ENCODE data around the gene CYBA.
"Not testable (repeated sequence)": the region's sequence is repeated elsewhere in the genome, so short reads cannot be mapped to it uniquely, and the experiment has no call there.

Gene CYBA

GRCh38 chr16:88686062-88686438, 35.2 kb upstream of the CYBA start:
- DNase-seq, result no peak

- peak; percentile 81 to 82 for DNase-seq
These were observed 34.6 kb upstream of the CYBA start for GRCh38 chr16:88685156-88686061.

GRCh38 chr16:88684569-88685155, 33.8 kb upstream of the CYBA start:
- peak in 1 of 2 experiments; percentile 15 for DNase-seq

GRCh38 chr16:88681709-88682451, 31.0 kb upstream of the CYBA start:
- peak; percentile 83 to 86 for DNase-seq

- peak; percentile 62 to 70 for DNase-seq
These were observed 30.3 kb upstream of the CYBA start for GRCh38 chr16:88681084-88681680.

- no peak for DNase-seq
These were observed 29.8 kb upstream of the CYBA start for GRCh38 chr16:88680554-88681083.

GRCh38 chr16:88678224-88678979, 27.5 kb upstream of the CYBA start:
- no peak for DNase-seq

GRCh38 chr16:88677721-88678120, 26.9 kb upstream of the CYBA start:
- no peak for DNase-seq

GRCh38 chr16:88676502-88677242, 25.8 kb upstream of the CYBA start:
- DNase-seq, result no peak

GRCh38 chr16:88673716-88674379, 23.0 kb upstream of the CYBA start:
- no peak for DNase-seq

GRCh38 chr16:88672776-88673175, 21.9 kb upstream of the CYBA start:
- DNase-seq, result no peak

- no peak for DNase-seq
These were observed 21.0 kb upstream of the CYBA start for GRCh38 chr16:88671806-88672205.

GRCh38 chr16:88669980-88670379, 19.1 kb upstream of the CYBA start:
- no peak for DNase-seq

GRCh38 chr16:88669493-88669892, 18.6 kb upstream of the CYBA start:
- not testable (repeated sequence) for DNase-seq

GRCh38 chr16:88667461-88667860, 16.6 kb upstream of the CYBA start:
- DNase-seq, result no peak

GRCh38 chr16:88665570-88665969, 14.7 kb upstream of the CYBA start:
- DNase-seq, result no peak

GRCh38 chr16:88665148-88665547, 14.3 kb upstream of the CYBA start:
- DNase-seq, result no peak

GRCh38 chr16:88662843-88663606, 12.2 kb upstream of the CYBA start, which contains the start of gene MVD:
MVD (minus strand) TSS chr16:88663091; CDS start chr16:88663080, 11 bp downstream.
- DNase-seq, result peak; percentile 95 to 96

- peak; percentile 47 to 54 for DNase-seq
These were observed 11.5 kb upstream of the CYBA start for GRCh38 chr16:88662222-88662842.

Measured in activated T-cell treated with anti-CD3 and anti-CD28 coated beads, Interleukin-2, amount 50 U/mL, for 48 hours (primary cell).